HCT116 (cell line): Measurements from ENCODE around the gene SI. TPM values are rescaled to one million over a fixed set of nuclear protein-coding genes. Genes with fewer than 3 reads are reported as not detected.

Experiments
- ATAC-seq: fragments of 200-7000 bp; cut with Tn5 transposase; 2 replicates; pipeline ENCODE4 v1.9.1; 2020; ENCODE audit warnings: mild to moderate bottlenecking, moderate library complexity
- BruUV-seq: library from RNA; stranded (reverse); fragments of 400-500 nt; replicated peaks from 2 replicates; lab custom pipeline; 2021; lab: Mats Ljungman, UMichigan
- CTCF ChIA-PET: fragments of 300-600 bp; sonication (Branson Sonifier 250); formaldehyde crosslinking; loops from one replicate; lab custom pipeline; 2021; ENCODE audit warnings: antibody characterized with exemption; lab: Charles Lee
- POLR2A ChIA-PET: fragments of 300-600, 350-600 bp; sonication (Branson Sonifier 250); formaldehyde crosslinking; loops from one replicate; lab custom pipeline; 2021; ENCODE audit warnings: antibody characterized with exemption; lab: Charles Lee
- RAD21 ChIA-PET, 2 experiments: fragments of 300-600 bp; sonication (Branson Sonifier 250); formaldehyde crosslinking; loops; one replicate each; lab custom pipeline; 2023; ENCODE audit warnings: low total read pairs in 2 of 2; ENCODE audit not compliant: uncharacterized antibody in 2 of 2, unreplicated experiment in 2 of 2, low non-redundant PET in 1 of 2; lab: Charles Lee
- DNase-seq: peaks from one replicate; pipeline ENCODE4 v3.0.0-alpha.2; 2010; ENCODE audit warnings: low read depth, low spot score
- H2AFZ ChIP-seq: fragments of 200-600 bp; shearing (Covaris generic), sonication (generic); 2 replicates; pipeline ENCODE4 v1.6.1; 2017; ENCODE audit warnings: low read depth, mixed run types, mixed read lengths, antibody characterized with exemption, low read length; ENCODE audit not compliant: poor library complexity, severe bottlenecking
- H3K27ac ChIP-seq: 2 replicates; pipeline ENCODE4 v1.5.1; 2012; ENCODE audit warnings: low read depth, low read length
- H3K27me3 ChIP-seq: fragments of 200-600 bp; sonication (generic); 2 replicates; pipeline ENCODE4 v1.6.1; 2016; ENCODE audit warnings: mixed run types, low read length, mixed read lengths; ENCODE audit not compliant: insufficient read depth
- H3K36me3 ChIP-seq, 2 experiments: fragments of 200-500 bp in 1 of 2; fragments of 200-600 bp in 1 of 2; sonication (Bioruptor generic) in 1 of 2; sonication (generic) in 1 of 2; 2 replicates each; pipeline versions ENCODE4 v1.5.1 to v1.6.1; 2014 to 2016; ENCODE audit warnings: low read length in 2 of 2, inconsistent platforms in 1 of 2, mixed read lengths in 1 of 2, mixed run types in 1 of 2; ENCODE audit not compliant: insufficient read depth in 2 of 2, control insufficient read depth in 1 of 2
- H3K4me1 ChIP-seq, 2 experiments: fragments of 200-600 bp in 1 of 2; sonication (generic) in 1 of 2; 2 replicates each; pipeline versions ENCODE4 v1.5.1 to v1.6.1; 2012 to 2017; ENCODE audit warnings: low read length in 2 of 2, inconsistent platforms in 1 of 2, mild to moderate bottlenecking in 1 of 2, mixed read lengths in 1 of 2, mixed run types in 1 of 2, moderate library complexity in 1 of 2; ENCODE audit not compliant: insufficient read depth in 2 of 2, control insufficient read depth in 1 of 2
- H3K4me2 ChIP-seq: fragments of 200-600 bp; sonication (generic); 2 replicates; pipeline ENCODE4 v1.6.1; 2017; ENCODE audit warnings: mixed run types, low read length, mixed read lengths
- H3K4me3 ChIP-seq, 2 experiments: fragments of 200-600 bp in 1 of 2; sonication (generic) in 1 of 2; replicated peaks in 1 of 2; 2 replicates each; pipeline ENCODE4 v1.5.1; 2011 to 2016; ENCODE audit warnings: low read length in 2 of 2, control low read depth in 1 of 2, low read depth in 1 of 2, mild to moderate bottlenecking in 1 of 2, mixed read lengths in 1 of 2, mixed run types in 1 of 2
- H3K79me2 ChIP-seq: fragments of 200-600 bp; sonication (generic); 2 replicates; pipeline ENCODE4 v1.6.1; 2017; ENCODE audit warnings: mild to moderate bottlenecking, mixed run types, low read length, moderate library complexity, mixed read lengths; ENCODE audit not compliant: insufficient read depth
- H3K9ac ChIP-seq: fragments of 200-600 bp; sonication (generic); 2 replicates; pipeline ENCODE4 v1.6.1; 2016; ENCODE audit warnings: low read length, mixed read lengths
- H3K9me2 ChIP-seq: fragments of 200-600 bp; sonication (generic), shearing (Covaris generic); 2 replicates; pipeline ENCODE4 v1.6.1; 2017; ENCODE audit warnings: mixed run types, mild to moderate bottlenecking, moderate library complexity; ENCODE audit not compliant: insufficient read depth
- H3K9me3 ChIP-seq, 2 experiments: fragments of 200-500 bp in 1 of 2; fragments of 200-600 bp in 1 of 2; sonication (Bioruptor generic) in 1 of 2; sonication (generic) in 1 of 2; 2 replicates each; pipeline ENCODE4 v1.6.1; 2014 to 2017; ENCODE audit warnings: low read length in 2 of 2, mixed read lengths in 2 of 2, inconsistent platforms in 1 of 2, low read depth in 1 of 2, mild to moderate bottlenecking in 1 of 2, mixed run types in 1 of 2, moderate library complexity in 1 of 2; ENCODE audit not compliant: control insufficient read depth in 1 of 2, insufficient read depth in 1 of 2
- H4K20me1 ChIP-seq: fragments of 200-600 bp; sonication (generic), shearing (Covaris generic); 2 replicates; pipeline ENCODE4 v1.6.1; 2017; ENCODE audit warnings: mixed run types, mild to moderate bottlenecking, moderate library complexity; ENCODE audit not compliant: insufficient read depth
- EGR1 ChIP-seq: IDR thresholded peaks from 2 replicates; pipeline ENCODE4 v1.6.1; 2012; ENCODE audit warnings: low read depth
- EZH2phosphoT487 ChIP-seq: fragments of 200-600 bp; IDR thresholded peaks from 2 replicates; pipeline ENCODE4 v1.6.1; 2018; ENCODE audit warnings: antibody characterized with exemption, borderline replicate concordance
- FOSL1 ChIP-seq: IDR thresholded peaks from 2 replicates; pipeline ENCODE4 v1.6.1; 2012; ENCODE audit warnings: low read depth
- JUND ChIP-seq: IDR thresholded peaks from 2 replicates; pipeline ENCODE4 v1.6.1; 2012
- POLR2A ChIP-seq: IDR thresholded peaks from 2 replicates; pipeline ENCODE4 v1.7.0; 2011; ENCODE audit warnings: borderline replicate concordance; ENCODE audit not compliant: insufficient read depth, insufficient read length; ENCODE audit errors: extremely low read depth
- RAD21 ChIP-seq: IDR thresholded peaks from 2 replicates; pipeline ENCODE4 v1.6.1; 2012; ENCODE audit warnings: low read depth, mild to moderate bottlenecking
- SIN3A ChIP-seq: IDR thresholded peaks from 2 replicates; pipeline ENCODE4 v1.6.1; 2012; ENCODE audit warnings: low read depth
- SP1 ChIP-seq: IDR thresholded peaks from 2 replicates; pipeline ENCODE4 v1.6.1; 2012; ENCODE audit warnings: low read depth
- TCF7L2 ChIP-seq: IDR thresholded peaks from 2 replicates; pipeline ENCODE4 v1.7.0; 2011; ENCODE audit warnings: borderline replicate concordance, inconsistent platforms; ENCODE audit not compliant: insufficient read depth, insufficient read length; ENCODE audit errors: extremely low read depth
- YY1 ChIP-seq: IDR thresholded peaks from 2 replicates; pipeline ENCODE4 v1.6.1; 2011; ENCODE audit warnings: low read length, low read depth, moderate library complexity, mild to moderate bottlenecking; ENCODE audit not compliant: insufficient replicate concordance; ENCODE audit errors: extremely low read depth
- ZFX ChIP-seq: fragments of 450-650 bp; IDR thresholded peaks from 2 replicates; pipeline ENCODE4 v1.6.1; 2017
- intact Hi-C: fragments of 100-400 bp; cut with micrococcal nuclease; formaldehyde crosslinking; loops from 2 replicates; pipeline ENCODE4 v1.10.0; 2022
- total RNA-seq: library from RNA; stranded (reverse); gene quantifications from one replicate; pipeline ENCODE4 v1.2.1, GENCODE V29; 2021; ENCODE audit not compliant: unreplicated experiment
- TF ChIP-seq, protein P1 (sequence below), 3 experiments: fragments of 200-600 bp in 1 of 3; sonication (generic) in 1 of 3; IDR thresholded peaks in 2 of 3; conservative IDR thresholded peaks in 1 of 3; 2 replicates each; pipeline ENCODE4 v1.5.1; 2012 to 2017; ENCODE audit warnings: low read depth in 2 of 3, low read length in 2 of 3, antibody characterized with exemption in 1 of 3, borderline replicate concordance in 1 of 3, control low read depth in 1 of 3, mild to moderate bottlenecking in 1 of 3, mixed read lengths in 1 of 3, mixed run types in 1 of 3, moderate library complexity in 1 of 3; ENCODE audit not compliant: insufficient read depth in 1 of 3
- TF ChIP-seq, protein P2 (sequence below): IDR thresholded peaks from 2 replicates; pipeline ENCODE4 v1.6.1; 2012
- TF ChIP-seq, protein P3 (sequence below): IDR thresholded peaks from 2 replicates; pipeline ENCODE4 v1.6.1; 2012
- TF ChIP-seq, protein P4 (sequence below): IDR thresholded peaks from 2 replicates; pipeline ENCODE4 v1.6.1; 2011; ENCODE audit warnings: mild to moderate bottlenecking, low read length, moderate library complexity; ENCODE audit not compliant: insufficient replicate concordance; ENCODE audit errors: extremely low read depth

Gene SI
- total RNA-seq, 1 experiment from 2014 or later = not detected

DNA sequence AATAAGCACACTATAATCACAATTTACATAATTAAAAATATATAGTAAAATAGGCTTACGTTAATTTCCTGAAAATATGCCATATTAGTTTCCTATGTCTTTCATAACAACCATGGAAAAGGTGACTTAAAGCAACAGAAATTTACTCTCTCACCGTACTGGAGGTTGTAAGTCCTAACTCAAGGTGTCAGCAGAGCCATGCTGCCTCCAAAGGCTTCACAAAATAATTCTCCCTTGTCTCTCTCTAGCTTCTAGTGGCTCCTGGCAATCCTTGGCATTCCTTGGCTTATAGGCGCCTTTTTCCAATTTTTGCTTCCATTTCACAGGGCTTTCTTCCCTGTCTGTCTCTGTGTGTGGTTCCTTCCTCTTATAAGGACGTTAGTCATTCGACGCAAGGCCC lies 7.6 kb downstream of the SI start:
- ChIA-PET POLR2A (no interaction called here), CTCF (no interaction called here), RAD21 (no interaction called here)
- Histone ChIP-seq H3K9me3 (no peaks in the 10 kb centered on the region), H3K36me3 (no peaks in the 10 kb centered on the region), H3K79me2 (no peaks in the 10 kb centered on the region), H3K27me3 (no peaks in the 10 kb centered on the region), H4K20me1 (no peaks in the 10 kb centered on the region), H3K27ac (no peak overlapping the region), H3K9me2 (no peaks in the 10 kb centered on the region), H3K9ac (no peak overlapping the region), H3K4me2 (no peak overlapping the region), H3K4me3 (no peak overlapping the region), H3K4me1 (no peaks in the 10 kb centered on the region), H2AFZ (no peak overlapping the region)
- DNase-seq = no peak
- no peak for ATAC-seq
- TF ChIP-seq EGR1 (no peak), TCF7L2 (no peak), YY1 (no peak), POLR2A (no peak), JUND (no peak), FOSL1 (no peak), SP1 (no peak), SIN3A (no peak), ZFX (no peak), EZH2phosphoT487 (no peak), RAD21 (no peak)
- TF ChIP-seq, protein P1, sequence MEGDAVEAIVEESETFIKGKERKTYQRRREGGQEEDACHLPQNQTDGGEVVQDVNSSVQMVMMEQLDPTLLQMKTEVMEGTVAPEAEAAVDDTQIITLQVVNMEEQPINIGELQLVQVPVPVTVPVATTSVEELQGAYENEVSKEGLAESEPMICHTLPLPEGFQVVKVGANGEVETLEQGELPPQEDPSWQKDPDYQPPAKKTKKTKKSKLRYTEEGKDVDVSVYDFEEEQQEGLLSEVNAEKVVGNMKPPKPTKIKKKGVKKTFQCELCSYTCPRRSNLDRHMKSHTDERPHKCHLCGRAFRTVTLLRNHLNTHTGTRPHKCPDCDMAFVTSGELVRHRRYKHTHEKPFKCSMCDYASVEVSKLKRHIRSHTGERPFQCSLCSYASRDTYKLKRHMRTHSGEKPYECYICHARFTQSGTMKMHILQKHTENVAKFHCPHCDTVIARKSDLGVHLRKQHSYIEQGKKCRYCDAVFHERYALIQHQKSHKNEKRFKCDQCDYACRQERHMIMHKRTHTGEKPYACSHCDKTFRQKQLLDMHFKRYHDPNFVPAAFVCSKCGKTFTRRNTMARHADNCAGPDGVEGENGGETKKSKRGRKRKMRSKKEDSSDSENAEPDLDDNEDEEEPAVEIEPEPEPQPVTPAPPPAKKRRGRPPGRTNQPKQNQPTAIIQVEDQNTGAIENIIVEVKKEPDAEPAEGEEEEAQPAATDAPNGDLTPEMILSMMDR (IDR thresholded peaks at IDR 0.05 in 2 of 3, conservative IDR thresholded peaks at IDR 0.05 in 1 of 3; ENCODE audit: borderline replicate concordance in 1 of 3, insufficient read depth in 1 of 3, low read depth in 2 of 3, low read length in 2 of 3) = no peak
- TF ChIP-seq, protein P2, sequence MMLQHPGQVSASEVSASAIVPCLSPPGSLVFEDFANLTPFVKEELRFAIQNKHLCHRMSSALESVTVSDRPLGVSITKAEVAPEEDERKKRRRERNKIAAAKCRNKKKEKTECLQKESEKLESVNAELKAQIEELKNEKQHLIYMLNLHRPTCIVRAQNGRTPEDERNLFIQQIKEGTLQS = no peak
- TF ChIP-seq, protein P3, sequence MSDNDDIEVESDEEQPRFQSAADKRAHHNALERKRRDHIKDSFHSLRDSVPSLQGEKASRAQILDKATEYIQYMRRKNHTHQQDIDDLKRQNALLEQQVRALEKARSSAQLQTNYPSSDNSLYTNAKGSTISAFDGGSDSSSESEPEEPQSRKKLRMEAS = no peak
- TF ChIP-seq, protein P4, sequence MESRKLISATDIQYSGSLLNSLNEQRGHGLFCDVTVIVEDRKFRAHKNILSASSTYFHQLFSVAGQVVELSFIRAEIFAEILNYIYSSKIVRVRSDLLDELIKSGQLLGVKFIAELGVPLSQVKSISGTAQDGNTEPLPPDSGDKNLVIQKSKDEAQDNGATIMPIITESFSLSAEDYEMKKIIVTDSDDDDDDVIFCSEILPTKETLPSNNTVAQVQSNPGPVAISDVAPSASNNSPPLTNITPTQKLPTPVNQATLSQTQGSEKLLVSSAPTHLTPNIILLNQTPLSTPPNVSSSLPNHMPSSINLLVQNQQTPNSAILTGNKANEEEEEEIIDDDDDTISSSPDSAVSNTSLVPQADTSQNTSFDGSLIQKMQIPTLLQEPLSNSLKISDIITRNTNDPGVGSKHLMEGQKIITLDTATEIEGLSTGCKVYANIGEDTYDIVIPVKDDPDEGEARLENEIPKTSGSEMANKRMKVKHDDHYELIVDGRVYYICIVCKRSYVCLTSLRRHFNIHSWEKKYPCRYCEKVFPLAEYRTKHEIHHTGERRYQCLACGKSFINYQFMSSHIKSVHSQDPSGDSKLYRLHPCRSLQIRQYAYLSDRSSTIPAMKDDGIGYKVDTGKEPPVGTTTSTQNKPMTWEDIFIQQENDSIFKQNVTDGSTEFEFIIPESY = no peak
- BruUV-seq = no TSS peak
- intact Hi-C loops = no loop called here
